Peyer's patch (tissue), 4 donors: ENCODE data around the gene SLC26A1.

Experiments
- CTCF ChIP-seq, 6 experiments: fragments of 450-650 bp in 4 of 6; fragments of 200-600 bp in 2 of 6; sonication (generic) in 1 of 6; IDR thresholded peaks; one replicate each; pipeline ENCODE4 v1.5.1; 2017 to 2019; ENCODE audit warnings: antibody characterized with exemption in 6 of 6, mild to moderate bottlenecking in 3 of 6, moderate library complexity in 1 of 6
- POLR2A ChIP-seq, 2 donors: fragments of 450-650 bp; IDR thresholded peaks; one replicate each; pipeline ENCODE4 v1.5.1; 2017; ENCODE audit warnings: antibody characterized with exemption in 2 of 2, mild to moderate bottlenecking in 2 of 2, moderate library complexity in 2 of 2

- TF ChIP-seq CTCF (IDR thresholded peaks at IDR 0.05) (no peak), POLR2A (IDR thresholded peaks at IDR 0.05) (no peak)
These were observed 2.3 kb downstream of the SLC26A1 start for GRCh38 chr4:990746-991367.
